Activated CD8-positive, alpha-beta memory T cell treated with anti-CD3 and anti-CD28 coated beads, Interleukin-2, amount 10 ng/mL, durations not matched to agents 7 days and 5 days (primary cell): ENCODE measurements around the gene SLC20A1. TPM values are rescaled to one million over a fixed set of nuclear protein-coding genes. Genes with fewer than 3 reads are reported as not detected.

Source experiments
- ATAC-seq: fragments of 150-1000 bp; cut with Tn5 transposase; one replicate; pipeline ENCODE4 v1.10.0; 2021; ENCODE audit warnings: moderate library complexity
- CTCF ChIA-PET: fragments of 350-600 bp; sonication (Branson Sonifier 250); formaldehyde crosslinking; loops from one replicate; lab custom pipeline; 2021; ENCODE audit warnings: antibody characterized with exemption; lab: Charles Lee
- DNase-seq: peaks from one replicate; pipeline ENCODE4 v3.0.0-alpha.2; 2020
- H3K27ac Mint-ChIP-seq: one replicate; pipeline ENCODE4 v1.8.0; 2021; ENCODE audit warnings: mild to moderate bottlenecking, mixed read lengths
- H3K27me3 Mint-ChIP-seq: one replicate; pipeline ENCODE4 v1.8.0; 2021; ENCODE audit warnings: mixed read lengths
- H3K36me3 Mint-ChIP-seq: one replicate; pipeline ENCODE4 v1.8.0; 2021; ENCODE audit warnings: mild to moderate bottlenecking, mixed read lengths
- H3K4me1 Mint-ChIP-seq: one replicate; pipeline ENCODE4 v1.8.0; 2021; ENCODE audit warnings: mixed read lengths
- H3K4me3 Mint-ChIP-seq: one replicate; pipeline ENCODE4 v1.8.0; 2021; ENCODE audit warnings: mild to moderate bottlenecking, moderate library complexity, mixed read lengths
- H3K9me3 Mint-ChIP-seq: one replicate; pipeline ENCODE4 v1.8.0; 2022; ENCODE audit warnings: low read depth, mixed read lengths
- total RNA-seq, 2 experiments: library from RNA; stranded (reverse); gene quantifications; one replicate each; pipeline ENCODE4 v1.2.3, GENCODE V29; 2021

Gene SLC20A1
- total RNA-seq, 2 experiments from 2014 or later, result 134 to 146 TPM

GRCh38 chr2:112629224-112629623 is 16.5 kb upstream of the SLC20A1 start:
- no peaks in the 10 kb centered on the region for H3K36me3 Mint-ChIP-seq
- CTCF ChIA-PET, result interaction anchor here (0.9 to 12.1 kb wide), 8 partner anchors 17 to 256 kb away, joined by 3 to 247 read pairs (median 12); partner anchors contain the start of genes NT5DC4 and SLC20A1
- no peak overlapping the region for H3K27ac Mint-ChIP-seq
- H3K4me3 Mint-ChIP-seq, result no peak overlapping the region
- H3K27me3 Mint-ChIP-seq, result peaks cover 2% of the 10 kb centered on the region
- H3K4me1 Mint-ChIP-seq, result peaks cover 87% of the 10 kb centered on the region
- no peaks in the 10 kb centered on the region for H3K9me3 Mint-ChIP-seq
- no peak for ATAC-seq
- no peak for DNase-seq

GRCh38 chr2:112629823-112630222 is 15.9 kb upstream of the SLC20A1 start:
- no peaks in the 10 kb centered on the region for H3K36me3 Mint-ChIP-seq
- H3K27ac Mint-ChIP-seq, result no peak overlapping the region

GRCh38 chr2:112630268-112630667 is 15.5 kb upstream of the SLC20A1 start:
- CTCF ChIA-PET, result interaction anchor here (0.8 to 12.1 kb wide), 7 partner anchors 16 to 97 kb away, joined by 3 to 247 read pairs (median 18); partner anchors contain the start of genes NT5DC4 and SLC20A1
- Mint-ChIP-seq H3K4me3 (peak overlapping the region; percentile 75), H3K4me1 (peaks cover 87% of the 10 kb centered on the region), H3K36me3 (no peaks in the 10 kb centered on the region), H3K27me3 (peaks cover 4% of the 10 kb centered on the region), H3K27ac (peak overlapping the region; percentile 91), H3K9me3 (no peaks in the 10 kb centered on the region)
- ATAC-seq, result no peak
- no peak for DNase-seq

More at GRCh38 chr2:112629823-112630222, 15.9 kb upstream of the SLC20A1 start:
- CTCF ChIA-PET, result interaction anchor here (0.9 to 12.1 kb wide), 7 partner anchors 16 to 255 kb away, joined by 3 to 247 read pairs (median 18); partner anchors contain the start of genes NT5DC4 and SLC20A1
- Mint-ChIP-seq H3K9me3 (no peaks in the 10 kb centered on the region), H3K27me3 (peaks cover 2% of the 10 kb centered on the region), H3K4me1 (peaks cover 87% of the 10 kb centered on the region), H3K4me3 (no peak overlapping the region)
- DNase-seq (no peak), ATAC-seq (no peak)

- peaks cover 13% of the 10 kb centered on the region for H3K27me3 Mint-ChIP-seq
- no peak overlapping the region for H3K4me3 Mint-ChIP-seq
- DNase-seq (no peak), ATAC-seq (no peak)
- no peaks in the 10 kb centered on the region for H3K36me3 Mint-ChIP-seq
- CTCF ChIA-PET, result interaction anchor here (1.1 to 12.1 kb wide), 5 partner anchors 8 to 92 kb away, joined by 4 to 155 read pairs (median 36); partner anchors contain the start of gene SLC20A1
- H3K9me3 Mint-ChIP-seq, result no peaks in the 10 kb centered on the region
- H3K4me1 Mint-ChIP-seq, result peaks cover 78% of the 10 kb centered on the region
- H3K27ac Mint-ChIP-seq, result peak overlapping the region; percentile 7
Observed at GRCh38 chr2:112633708-112634107, 12.0 kb upstream of the SLC20A1 start.

GRCh38 chr2:112634153-112634873 is 11.4 kb upstream of the SLC20A1 start:
- H3K27ac Mint-ChIP-seq, result no peak overlapping the region
- peaks cover 13% of the 10 kb centered on the region for H3K27me3 Mint-ChIP-seq
- no peaks in the 10 kb centered on the region for H3K9me3 Mint-ChIP-seq
- CTCF ChIA-PET, result interaction anchor here (1.1 to 12.1 kb wide), 6 partner anchors 8 to 92 kb away, joined by 4 to 155 read pairs (median 22); partner anchors contain the start of gene SLC20A1
- ATAC-seq, result no peak
- DNase-seq, result no peak
- H3K4me1 Mint-ChIP-seq, result peaks cover 72% of the 10 kb centered on the region
- no peak overlapping the region for H3K4me3 Mint-ChIP-seq
- no peaks in the 10 kb centered on the region for H3K36me3 Mint-ChIP-seq

- CTCF ChIA-PET, result interaction anchor here (1.0 to 5.5 kb wide), 5 partner anchors 9 to 91 kb away, joined by 4 to 36 read pairs (median 7); partner anchors contain the start of gene SLC20A1
- Mint-ChIP-seq H3K9me3 (no peaks in the 10 kb centered on the region), H3K27me3 (peaks cover 11% of the 10 kb centered on the region), H3K4me1 (peaks cover 69% of the 10 kb centered on the region), H3K4me3 (no peak overlapping the region), H3K27ac (no peak overlapping the region), H3K36me3 (no peaks in the 10 kb centered on the region)
- ATAC-seq, result no peak
- DNase-seq, result no peak
Observed at GRCh38 chr2:112634874-112635157, 10.9 kb upstream of the SLC20A1 start.

- CTCF ChIA-PET, result interaction anchor here (1.1 to 5.5 kb wide), 3 partner anchors 11 to 90 kb away, joined by 3 to 36 read pairs (median 4); no protein-coding TSS in a partner anchor
- peaks cover 10% of the 10 kb centered on the region for H3K27me3 Mint-ChIP-seq
- no peaks in the 10 kb centered on the region for H3K9me3 Mint-ChIP-seq
- peak; percentile 60 for DNase-seq
- no peak overlapping the region for H3K4me3 Mint-ChIP-seq
- H3K27ac Mint-ChIP-seq, result peak overlapping the region; percentile 45
- H3K36me3 Mint-ChIP-seq, result no peaks in the 10 kb centered on the region
- ATAC-seq, result peak; percentile 27
- peaks cover 69% of the 10 kb centered on the region for H3K4me1 Mint-ChIP-seq
Observed at GRCh38 chr2:112636605-112637288, 9.0 kb upstream of the SLC20A1 start.

GRCh38 chr2:112637289-112637660 is 8.5 kb upstream of the SLC20A1 start:
- CTCF ChIA-PET, result interaction anchor here (1.3 to 5.5 kb wide), 2 partner anchors 11 to 89 kb away, joined by 4 to 36 read pairs; no protein-coding TSS in a partner anchor
- Mint-ChIP-seq H3K27ac (no peak overlapping the region), H3K9me3 (no peaks in the 10 kb centered on the region), H3K4me1 (peaks cover 64% of the 10 kb centered on the region), H3K27me3 (peaks cover 10% of the 10 kb centered on the region), H3K36me3 (no peaks in the 10 kb centered on the region), H3K4me3 (no peak overlapping the region)
- ATAC-seq, result no peak
- DNase-seq, result no peak

GRCh38 chr2:112639936-112640335 is 5.8 kb upstream of the SLC20A1 start:
- no peaks in the 10 kb centered on the region for H3K9me3 Mint-ChIP-seq
- CTCF ChIA-PET, result interaction anchor here (1.0 kb wide), 1 partner anchor 86 kb away, joined by 3 read pairs; no protein-coding TSS in a partner anchor
- peaks cover 10% of the 10 kb centered on the region for H3K27me3 Mint-ChIP-seq
- H3K4me3 Mint-ChIP-seq, result no peak overlapping the region
- H3K36me3 Mint-ChIP-seq, result no peaks in the 10 kb centered on the region
- DNase-seq (no peak), ATAC-seq (no peak)
- peaks cover 63% of the 10 kb centered on the region for H3K4me1 Mint-ChIP-seq
- no peak overlapping the region for H3K27ac Mint-ChIP-seq

- H3K4me1 Mint-ChIP-seq, result peaks cover 59% of the 10 kb centered on the region
- H3K27me3 Mint-ChIP-seq, result peaks cover 7% of the 10 kb centered on the region
- no peaks in the 10 kb centered on the region for H3K9me3 Mint-ChIP-seq
- no peak for DNase-seq
- no peak overlapping the region for H3K27ac Mint-ChIP-seq
- no peak overlapping the region for H3K4me3 Mint-ChIP-seq
- no peak for ATAC-seq
- no peaks in the 10 kb centered on the region for H3K36me3 Mint-ChIP-seq
- CTCF ChIA-PET, result interaction anchor here (1.0 to 1.3 kb wide), 2 partner anchors 42 to 85 kb away, joined by 3 read pairs; no protein-coding TSS in a partner anchor
Observed at GRCh38 chr2:112640467-112640799, 5.3 kb upstream of the SLC20A1 start.

- no peak overlapping the region for H3K4me3 Mint-ChIP-seq
- no peak overlapping the region for H3K27ac Mint-ChIP-seq
- H3K9me3 Mint-ChIP-seq, result no peaks in the 10 kb centered on the region
- H3K4me1 Mint-ChIP-seq, result peaks cover 53% of the 10 kb centered on the region
- no peaks in the 10 kb centered on the region for H3K36me3 Mint-ChIP-seq
- DNase-seq (peak; percentile 39), ATAC-seq (no peak)
- peaks cover 3% of the 10 kb centered on the region for H3K27me3 Mint-ChIP-seq
- CTCF ChIA-PET, result interaction anchor here (0.7 to 1.9 kb wide), 6 partner anchors 16 to 86 kb away, joined by 3 to 6 read pairs (median 3); no protein-coding TSS in a partner anchor
Observed at GRCh38 chr2:112640800-112641675, 4.7 kb upstream of the SLC20A1 start.

GRCh38 chr2:112641701-112642100 is 4.0 kb upstream of the SLC20A1 start:
- peaks cover 3% of the 10 kb centered on the region for H3K27me3 Mint-ChIP-seq
- H3K27ac Mint-ChIP-seq, result no peak overlapping the region
- peaks cover 2% of the 10 kb centered on the region for H3K36me3 Mint-ChIP-seq
- no peak overlapping the region for H3K4me3 Mint-ChIP-seq
- no peaks in the 10 kb centered on the region for H3K9me3 Mint-ChIP-seq
- no peak for ATAC-seq
- CTCF ChIA-PET, result interaction anchor here (1.0 to 1.9 kb wide), 7 partner anchors 9 to 86 kb away, joined by 3 to 10 read pairs (median 4); no protein-coding TSS in a partner anchor
- DNase-seq, result no peak
- peaks cover 47% of the 10 kb centered on the region for H3K4me1 Mint-ChIP-seq
